MCF 10A (cell line): ENCODE data around the gene MYOC. TPM values are rescaled to one million over a fixed set of nuclear protein-coding genes. Genes with fewer than 3 reads are reported as not detected.

Experiments
- BruUV-seq: library from RNA; stranded (reverse); fragments of 400-500 nt; replicated peaks from 2 replicates; lab custom pipeline; 2021; lab: Mats Ljungman, UMichigan
- CTCF ChIA-PET: fragments of 300-600 bp; sonication (Branson Sonifier 250); formaldehyde crosslinking; extraction: SDS; loops from one replicate; lab custom pipeline; 2021; ENCODE audit warnings: antibody characterized with exemption, inconsistent platforms; lab: Yijun Ruan, JAX
- POLR2A ChIA-PET: fragments of 300-600, 350-650 bp; sonication (Branson Sonifier 250); formaldehyde crosslinking; extraction: SDS; loops from one replicate; lab custom pipeline; 2020; ENCODE audit warnings: antibody characterized with exemption, inconsistent platforms; lab: Yijun Ruan, JAX
- DNase-seq: peaks from one replicate; pipeline ENCODE4 v3.0.0-alpha.2; 2018; ENCODE audit not compliant: unreplicated experiment
- H3K27ac Mint-ChIP-seq: one replicate; pipeline ENCODE4 v1.8.0; 2022; ENCODE audit warnings: mild to moderate bottlenecking, low read depth, mixed read lengths; ENCODE audit not compliant: unreplicated experiment
- H3K27me3 Mint-ChIP-seq: one replicate; pipeline ENCODE4 v1.8.0; 2022; ENCODE audit warnings: mixed read lengths; ENCODE audit not compliant: insufficient read depth, unreplicated experiment
- H3K36me3 Mint-ChIP-seq: one replicate; pipeline ENCODE4 v1.8.0; 2022; ENCODE audit warnings: mild to moderate bottlenecking, moderate library complexity, mixed read lengths; ENCODE audit not compliant: insufficient read depth, unreplicated experiment
- H3K4me1 Mint-ChIP-seq: one replicate; pipeline ENCODE4 v1.8.0; 2022; ENCODE audit warnings: mixed read lengths; ENCODE audit not compliant: insufficient read depth, unreplicated experiment
- H3K4me3 Mint-ChIP-seq: one replicate; pipeline ENCODE4 v1.8.0; 2022; ENCODE audit warnings: mild to moderate bottlenecking, moderate library complexity, mixed read lengths; ENCODE audit not compliant: unreplicated experiment
- H3K9me3 Mint-ChIP-seq: one replicate; pipeline ENCODE4 v1.8.0; 2022; ENCODE audit warnings: mixed read lengths; ENCODE audit not compliant: unreplicated experiment
- intact Hi-C: fragments of 100-400 bp; cut with micrococcal nuclease; formaldehyde crosslinking; loops from 2 replicates; pipeline ENCODE4 v1.14.1; 2022
- total RNA-seq: library from RNA; stranded (reverse); gene quantifications from 2 replicates; pipeline ENCODE4 v1.2.3, GENCODE V29; 2022
- TF ChIP-seq, protein P1 (sequence below): fragments of 200-600 bp; IDR thresholded peaks from one replicate; pipeline ENCODE4 v1.8.0; 2022; ENCODE audit warnings: antibody characterized with exemption, mild to moderate bottlenecking; ENCODE audit not compliant: unreplicated experiment

MYOC gene
- total RNA-seq, 1 experiment from 2014 or later = not detected

DNA sequence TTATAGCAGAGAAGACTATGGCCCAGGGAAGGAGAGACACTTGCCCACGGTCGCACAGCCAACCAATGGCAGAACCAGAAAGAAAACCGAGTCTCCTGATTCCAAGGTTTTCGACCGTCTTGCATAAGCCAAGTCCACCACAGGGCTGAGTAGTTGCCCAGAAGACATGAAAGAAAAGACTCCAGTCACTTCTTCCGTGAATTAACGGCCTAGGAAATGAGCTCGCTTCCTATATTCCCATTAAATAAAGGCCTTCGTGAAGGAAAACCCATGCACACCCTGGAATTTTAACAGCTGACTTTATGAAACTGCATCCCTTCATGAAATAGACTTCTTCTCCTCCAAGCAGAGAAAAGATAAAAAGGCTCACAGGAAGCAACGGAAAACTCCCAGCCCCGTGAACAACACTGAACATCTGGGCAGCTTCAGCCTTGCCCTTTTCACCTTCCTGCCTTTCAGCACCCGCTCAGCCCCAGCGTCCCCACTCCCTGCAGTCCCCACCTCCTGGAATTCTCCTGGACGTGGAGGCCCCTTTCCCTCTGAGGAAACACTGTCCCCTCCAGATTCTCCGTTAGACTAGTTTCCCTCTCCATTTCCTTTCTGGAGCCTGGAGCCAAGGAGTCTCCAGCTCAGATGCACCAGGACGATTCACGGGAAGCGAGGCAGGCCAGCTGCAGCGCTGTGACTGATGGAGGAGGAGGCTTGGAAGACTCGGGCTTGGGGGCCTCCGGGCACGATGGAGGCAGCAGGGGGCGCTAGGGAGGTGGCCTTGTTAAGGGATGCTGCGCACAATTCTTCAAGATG lies 2.7 kb upstream of the MYOC start:
- ChIA-PET CTCF (interaction anchor here (0.6 to 6.2 kb wide), 7 partner anchors 9 to 264 kb away, joined by 3 to 33 read pairs (median 4); no protein-coding TSS in a partner anchor), POLR2A (interaction anchor here (0.7 to 1.7 kb wide), 3 partner anchors 10 to 101 kb away, joined by 3 to 5 read pairs (median 4); no protein-coding TSS in a partner anchor)
- H3K36me3 Mint-ChIP-seq = no peaks in the 10 kb centered on the region
- no peaks in the 10 kb centered on the region for H3K4me1 Mint-ChIP-seq
- no peak overlapping the region for H3K4me3 Mint-ChIP-seq
- intact Hi-C loops = no loop called here
- DNase-seq = peak; percentile 44
- BruUV-seq = no TSS peak
- H3K27me3 Mint-ChIP-seq = peaks cover 21% of the 10 kb centered on the region
- no peak overlapping the region for H3K27ac Mint-ChIP-seq
- TF ChIP-seq, protein P1, sequence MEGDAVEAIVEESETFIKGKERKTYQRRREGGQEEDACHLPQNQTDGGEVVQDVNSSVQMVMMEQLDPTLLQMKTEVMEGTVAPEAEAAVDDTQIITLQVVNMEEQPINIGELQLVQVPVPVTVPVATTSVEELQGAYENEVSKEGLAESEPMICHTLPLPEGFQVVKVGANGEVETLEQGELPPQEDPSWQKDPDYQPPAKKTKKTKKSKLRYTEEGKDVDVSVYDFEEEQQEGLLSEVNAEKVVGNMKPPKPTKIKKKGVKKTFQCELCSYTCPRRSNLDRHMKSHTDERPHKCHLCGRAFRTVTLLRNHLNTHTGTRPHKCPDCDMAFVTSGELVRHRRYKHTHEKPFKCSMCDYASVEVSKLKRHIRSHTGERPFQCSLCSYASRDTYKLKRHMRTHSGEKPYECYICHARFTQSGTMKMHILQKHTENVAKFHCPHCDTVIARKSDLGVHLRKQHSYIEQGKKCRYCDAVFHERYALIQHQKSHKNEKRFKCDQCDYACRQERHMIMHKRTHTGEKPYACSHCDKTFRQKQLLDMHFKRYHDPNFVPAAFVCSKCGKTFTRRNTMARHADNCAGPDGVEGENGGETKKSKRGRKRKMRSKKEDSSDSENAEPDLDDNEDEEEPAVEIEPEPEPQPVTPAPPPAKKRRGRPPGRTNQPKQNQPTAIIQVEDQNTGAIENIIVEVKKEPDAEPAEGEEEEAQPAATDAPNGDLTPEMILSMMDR = peak; percentile 41
- H3K9me3 Mint-ChIP-seq = no peaks in the 10 kb centered on the region

DNA sequence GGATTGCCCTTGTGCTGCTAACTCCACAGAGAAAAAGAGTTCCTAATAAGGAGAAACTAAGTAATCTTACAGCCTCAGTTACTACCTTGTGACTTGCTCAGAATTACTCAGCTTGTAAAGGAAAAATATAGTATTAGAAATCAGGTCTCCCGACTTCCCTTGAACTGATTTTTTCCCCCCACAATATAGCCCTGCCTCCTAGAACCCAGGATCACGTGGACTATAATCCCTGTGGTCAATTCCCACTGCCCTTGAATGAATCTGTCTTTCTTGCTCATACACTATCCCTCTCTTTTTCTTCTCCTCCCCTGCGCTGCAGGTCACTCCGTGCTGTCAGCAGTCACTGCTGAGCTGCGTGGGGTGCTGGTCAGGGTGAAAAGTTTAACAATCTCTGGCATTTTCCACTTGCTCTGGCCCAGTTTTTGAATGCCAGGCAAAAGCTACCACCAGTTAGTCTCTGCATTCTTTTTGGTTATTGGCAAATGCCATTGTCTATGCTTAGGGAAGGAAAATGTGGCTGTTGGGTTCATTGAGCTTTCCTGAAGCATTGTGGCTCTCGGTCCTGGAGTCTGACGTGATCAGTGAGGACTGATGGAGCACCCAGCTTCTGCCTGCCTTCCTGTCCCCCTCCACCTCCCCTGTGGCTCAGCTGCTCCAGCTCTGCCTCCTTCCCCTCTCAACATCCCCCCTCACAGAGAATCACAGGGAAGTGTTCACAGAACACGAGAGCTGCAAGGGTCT lies 1.9 kb upstream of the MYOC start:
- POLR2A ChIA-PET = interaction anchor here (0.6 to 1.7 kb wide), 4 partner anchors 10 to 293 kb away, joined by 3 to 5 read pairs (median 4); no protein-coding TSS in a partner anchor
- no peak overlapping the region for H3K4me3 Mint-ChIP-seq
- H3K27me3 Mint-ChIP-seq = peaks cover 21% of the 10 kb centered on the region
- intact Hi-C loops = no loop called here
- no peaks in the 10 kb centered on the region for H3K9me3 Mint-ChIP-seq
- TF ChIP-seq, protein P1 = no peak
- H3K27ac Mint-ChIP-seq = no peak overlapping the region
- CTCF ChIA-PET = interaction anchor here (0.7 to 6.2 kb wide), 5 partner anchors 9 to 65 kb away, joined by 3 to 33 read pairs (median 5); no protein-coding TSS in a partner anchor
- no peaks in the 10 kb centered on the region for H3K36me3 Mint-ChIP-seq
- DNase-seq = no peak
- no TSS peak for BruUV-seq
- H3K4me1 Mint-ChIP-seq = no peaks in the 10 kb centered on the region

DNA sequence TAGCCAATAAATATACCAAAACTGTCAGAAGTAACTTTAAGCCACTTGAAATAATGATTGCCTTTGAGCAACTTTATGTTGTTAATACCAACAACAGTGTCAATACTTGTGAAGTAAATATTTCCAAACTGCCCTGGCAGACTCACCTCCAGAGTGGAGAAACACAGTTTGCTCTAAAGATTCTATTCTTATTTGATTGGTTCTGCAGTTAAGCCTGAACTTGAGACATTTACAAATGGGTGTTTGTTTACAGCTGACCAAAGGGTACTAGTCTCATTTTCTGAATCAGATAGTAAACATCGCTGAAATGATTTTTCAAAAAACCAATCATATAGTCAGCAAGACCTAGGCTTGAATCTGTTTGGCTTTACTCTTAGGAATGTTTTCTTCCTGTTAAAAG lies 1.3 kb upstream of the MYOC start:
- Mint-ChIP-seq H3K27me3 (peaks cover 21% of the 10 kb centered on the region), H3K27ac (no peak overlapping the region), H3K9me3 (no peaks in the 10 kb centered on the region), H3K4me3 (no peak overlapping the region), H3K4me1 (no peaks in the 10 kb centered on the region), H3K36me3 (no peaks in the 10 kb centered on the region)
- POLR2A ChIA-PET = interaction anchor here (1.7 kb wide), 1 partner anchor 9 kb away, joined by 5 read pairs; no protein-coding TSS in a partner anchor
- TF ChIP-seq, protein P1 = no peak
- no TSS peak for BruUV-seq
- intact Hi-C loops = no loop called here
- no peak for DNase-seq
- CTCF ChIA-PET = interaction anchor here (1.7 to 6.2 kb wide), 3 partner anchors 9 to 13 kb away, joined by 5 to 33 read pairs (median 8); no protein-coding TSS in a partner anchor

DNA sequence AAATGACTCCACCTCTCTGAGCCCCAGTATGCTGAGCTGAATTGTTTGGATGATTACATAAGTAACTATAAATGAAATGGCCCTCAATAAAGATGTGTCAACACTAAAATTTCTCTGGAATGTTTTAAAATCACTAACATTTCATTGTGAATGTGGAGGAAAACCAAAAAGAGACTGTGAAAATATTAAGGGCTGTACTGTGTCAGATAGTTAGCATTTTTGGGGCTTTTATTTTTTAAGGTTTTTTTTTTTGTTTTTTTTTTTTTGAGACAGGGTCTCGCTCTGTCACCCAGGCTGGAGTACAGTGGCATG lies 6.3 kb downstream of the MYOC start:
- BruUV-seq = no TSS peak
- POLR2A ChIA-PET = interaction anchor here (0.7 kb wide), 1 partner anchor 35 kb away, joined by 3 read pairs; no protein-coding TSS in a partner anchor
- no peak for DNase-seq
- H3K27me3 Mint-ChIP-seq = no peaks in the 10 kb centered on the region
- H3K9me3 Mint-ChIP-seq = no peaks in the 10 kb centered on the region
- H3K36me3 Mint-ChIP-seq = no peaks in the 10 kb centered on the region
- TF ChIP-seq, protein P1 = no peak
- intact Hi-C loops = loop anchor here (10.0 kb wide), 1 partner anchor 99 kb away; the partner anchor contains the start of gene VAMP4
- no peak overlapping the region for H3K27ac Mint-ChIP-seq
- no peaks in the 10 kb centered on the region for H3K4me1 Mint-ChIP-seq
- H3K4me3 Mint-ChIP-seq = no peak overlapping the region
- CTCF ChIA-PET = interaction anchor here (0.6 to 4.3 kb wide), 17 partner anchors 9 to 753 kb away, joined by 3 to 72 read pairs (median 8); partner anchors contain the start of gene VAMP4
